HepG2 (cell line): Measurements from ENCODE around the gene LDB3. TPM values are rescaled to one million over a fixed set of nuclear protein-coding genes. Genes with fewer than 3 reads are reported as not detected.

ENCODE experiments used
- ATAC-seq: fragments of 200-7000 bp; cut with Tn5 transposase; 3 replicates; pipeline ENCODE4 v1.9.1; 2020; ENCODE audit warnings: mild to moderate bottlenecking, moderate library complexity
- BruUV-seq: library from RNA; stranded (reverse); fragments of 400-500 nt; replicated peaks from 2 replicates; lab custom pipeline; 2021; lab: Mats Ljungman, UMichigan
- CTCF ChIA-PET: fragments of 300-600 bp; formaldehyde crosslinking; extraction: SDS; loops from one replicate; lab custom pipeline; 2021; ENCODE audit warnings: low total read pairs, inconsistent platforms, low intra/inter-chr PET ratio; lab: Yijun Ruan, JAX
- POLR2A ChIA-PET: fragments of 350-600 bp; sonication (Branson Sonifier 250); formaldehyde crosslinking; loops from one replicate; lab custom pipeline; 2020; ENCODE audit warnings: antibody characterized with exemption, inconsistent platforms; lab: Yijun Ruan, JAX
- DNase-seq: peaks from one replicate; pipeline ENCODE4 v3.0.0-alpha.2; 2015; ENCODE audit warnings: low spot score
- FAIRE-seq: peaks from 3 replicates; lab custom pipeline; 2011; peaks lifted over from hg19 to GRCh38; lab: Jason Lieb, UNC
- H2AFZ ChIP-seq: one replicate; pipeline ENCODE4 v1.6.1; 2011; ENCODE audit warnings: low read length, inconsistent platforms
- H3K27ac ChIP-seq: fragments of 300-600 bp; 3 replicates; pipeline ENCODE4 v1.8.0; 2011; ENCODE audit warnings: mixed run types, mild to moderate bottlenecking, mixed read lengths, low read length, inconsistent platforms; ENCODE audit not compliant: insufficient read depth; ENCODE audit errors: extremely low read length
- H3K27me3 ChIP-seq, 2 experiments: fragments of 200-600 bp in 1 of 2; 2 replicates in 1 of 2; 3 replicates in 1 of 2; pipeline versions ENCODE4 v1.6.0 to v1.8.0; 2011; ENCODE audit warnings: low read length in 2 of 2, mild to moderate bottlenecking in 2 of 2, moderate library complexity in 2 of 2, inconsistent platforms in 1 of 2; ENCODE audit not compliant: insufficient read depth in 2 of 2, control insufficient read depth in 1 of 2
- H3K36me3 ChIP-seq, 2 experiments: fragments of 200-600 bp in 1 of 2; replicated peaks in 1 of 2; 2 replicates in 1 of 2; 3 replicates in 1 of 2; pipeline versions ENCODE4 v1.5.1 to v1.8.0; 2011; ENCODE audit warnings: low read length in 2 of 2, inconsistent platforms in 1 of 2; ENCODE audit not compliant: insufficient read depth in 2 of 2, control insufficient read depth in 1 of 2
- H3K4me1 ChIP-seq: 2 replicates; pipeline ENCODE4 v1.5.1; 2012; ENCODE audit warnings: low read length, inconsistent platforms; ENCODE audit not compliant: insufficient read depth
- H3K4me2 ChIP-seq: 2 replicates; pipeline ENCODE4 v1.6.0; 2011; ENCODE audit warnings: low read depth, low read length, inconsistent platforms
- H3K4me3 ChIP-seq, 3 experiments: fragments of 200-600 bp in 1 of 3; sonication (generic), shearing (Covaris generic) in 1 of 3; replicated peaks in 1 of 3; 2 replicates each; pipeline ENCODE4 v1.5.1; 2011 to 2016; ENCODE audit warnings: low read length in 3 of 3, inconsistent platforms in 2 of 3, low read depth in 2 of 3, mild to moderate bottlenecking in 2 of 3, control low read depth in 1 of 3, mixed read lengths in 1 of 3; ENCODE audit not compliant: insufficient read depth in 1 of 3
- H3K79me2 ChIP-seq: one replicate; pipeline ENCODE4 v1.6.1; 2011; ENCODE audit warnings: low read length, inconsistent platforms; ENCODE audit not compliant: insufficient read depth
- H3K9ac ChIP-seq: 2 replicates; pipeline ENCODE4 v1.6.0; 2011; ENCODE audit warnings: mild to moderate bottlenecking, low read depth, low read length, inconsistent platforms; ENCODE audit not compliant: insufficient read depth
- H3K9me3 ChIP-seq: 2 replicates; pipeline ENCODE4 v1.5.1; 2012; ENCODE audit warnings: mild to moderate bottlenecking, low read length
- H4K20me1 ChIP-seq: 2 replicates; pipeline ENCODE4 v1.6.0; 2011; ENCODE audit warnings: inconsistent platforms, mild to moderate bottlenecking, low read length, moderate library complexity; ENCODE audit not compliant: insufficient read depth
- CHD4 ChIP-seq: fragments of 200-600 bp; sonication (generic); IDR thresholded peaks from 2 replicates; pipeline ENCODE4 v1.7.0; 2017; ENCODE audit warnings: mild to moderate bottlenecking, low read length, borderline replicate concordance
- ESRRA ChIP-seq: sonication (generic); formaldehyde crosslinking; IDR thresholded peaks from 2 replicates; pipeline ENCODE4 v1.5.1; 2020; ENCODE audit warnings: mild to moderate bottlenecking, low read depth, missing genetic modification reagents
- MTA1 ChIP-seq: sonication (generic); formaldehyde crosslinking; IDR thresholded peaks from 2 replicates; pipeline ENCODE4 v1.4.0; 2020; ENCODE audit warnings: missing genetic modification reagents, mild to moderate bottlenecking, borderline replicate concordance
- NONO ChIP-seq, 2 experiments: fragments of 450-650 bp in 1 of 2; sonication (generic) in 1 of 2; formaldehyde crosslinking in 1 of 2; IDR thresholded peaks in 1 of 2; conservative IDR thresholded peaks in 1 of 2; 2 replicates each; pipeline versions ENCODE4 v1.6.1 to v1.8.0; 2017 to 2022; ENCODE audit warnings: mild to moderate bottlenecking in 1 of 2, missing genetic modification reagents in 1 of 2, moderate library complexity in 1 of 2
- TBL1XR1 ChIP-seq: fragments of 150-350 bp; IDR thresholded peaks from 2 replicates; pipeline ENCODE4 v1.6.1; 2014; ENCODE audit warnings: borderline replicate concordance, low read length; ENCODE audit not compliant: partially characterized antibody
- ZIK1 ChIP-seq: sonication (generic); formaldehyde crosslinking; IDR thresholded peaks from 2 replicates; pipeline ENCODE4 v1.5.0; 2020; ENCODE audit warnings: mild to moderate bottlenecking, low read depth, missing genetic modification reagents, borderline replicate concordance
- ZNF644 ChIP-seq: IDR thresholded peaks from 2 replicates; pipeline ENCODE4 v1.6.1; 2016; ENCODE audit warnings: low read depth
- ZNF781 ChIP-seq: sonication (generic); formaldehyde crosslinking; IDR thresholded peaks from 2 replicates; pipeline ENCODE4 v1.5.1; 2020; ENCODE audit warnings: borderline replicate concordance, mild to moderate bottlenecking, missing genetic modification reagents; ENCODE audit errors: not compliant biosample characterization
- WGBS: methylation state at CpG from one replicate; pipeline ENCODE4 v1.1.6; 2017; ENCODE audit warnings: low lambda C conversion rate; 5-methylcytosine and 5-hydroxymethylcytosine counted together
- in situ Hi-C: cut with HindIII; loops from 2 replicates; pipeline ENCODE4 v1.10.0; 2017; ENCODE audit warnings: low pct_unique_long_range_greater_than_20kb; ENCODE audit not compliant: extremely low pct_ligation_motif_present
- intact Hi-C: fragments of 100-400 bp; cut with micrococcal nuclease; formaldehyde crosslinking; loops from one replicate; pipeline ENCODE4 v1.10.0; 2022; ENCODE audit not compliant: unreplicated experiment
- polyA plus RNA-seq, 8 experiments: library from polyadenylated mRNA; depleted of rRNA in 3 of 8; stranded (reverse) in 7 of 8; unstranded in 1 of 8; fragments of >200 nt; fragmentation: Illumina TruSeq in 4 of 8; extraction: Trizol in 4 of 8; gene quantifications; 2 replicates each; pipeline versions ENCODE4 v1.2.1 to v1.2.3, GENCODE V29; 2011 to 2016; ENCODE audit warnings: low read depth in 4 of 8, missing spikeins in 1 of 8, mixed read lengths in 1 of 8; ENCODE audit not compliant: insufficient read depth in 1 of 8
- total RNA-seq, 5 experiments: library from RNA; depleted of rRNA; stranded (reverse); fragments of >200 nt; fragmentation: Illumina TruSeq; extraction: Trizol; gene quantifications; 2 replicates each; pipeline ENCODE4 v1.2.3, GENCODE V29; 2016; ENCODE audit warnings: low read depth in 1 of 5
- TF ChIP-seq, protein P1 (sequence below): sonication (generic); formaldehyde crosslinking; conservative IDR thresholded peaks from 2 replicates; pipeline ENCODE4 v1.8.0; 2022; ENCODE audit warnings: low read depth, missing genetic modification reagents
- TF ChIP-seq, protein P2 (sequence below): sonication (generic); formaldehyde crosslinking; IDR thresholded peaks from 2 replicates; pipeline ENCODE4 v1.4.0; 2020; ENCODE audit warnings: missing genetic modification reagents, mild to moderate bottlenecking, borderline replicate concordance
- TF ChIP-seq, protein P3 (sequence below): sonication (generic); formaldehyde crosslinking; IDR thresholded peaks from 2 replicates; pipeline ENCODE4 v1.5.0; 2020; ENCODE audit warnings: mild to moderate bottlenecking, missing genetic modification reagents, borderline replicate concordance
- TF ChIP-seq, protein P4 (sequence below): sonication (generic); formaldehyde crosslinking; IDR thresholded peaks from 2 replicates; pipeline ENCODE4 v1.8.0; 2022; ENCODE audit warnings: missing genetic modification reagents, low read depth, mild to moderate bottlenecking, borderline replicate concordance

The LDB3 gene
- total and polyA plus RNA-seq, 2 of the 13 experiments (the other 11 are each of a cell fraction or from before 2014, with no cell fraction given) = not detected

DNA sequence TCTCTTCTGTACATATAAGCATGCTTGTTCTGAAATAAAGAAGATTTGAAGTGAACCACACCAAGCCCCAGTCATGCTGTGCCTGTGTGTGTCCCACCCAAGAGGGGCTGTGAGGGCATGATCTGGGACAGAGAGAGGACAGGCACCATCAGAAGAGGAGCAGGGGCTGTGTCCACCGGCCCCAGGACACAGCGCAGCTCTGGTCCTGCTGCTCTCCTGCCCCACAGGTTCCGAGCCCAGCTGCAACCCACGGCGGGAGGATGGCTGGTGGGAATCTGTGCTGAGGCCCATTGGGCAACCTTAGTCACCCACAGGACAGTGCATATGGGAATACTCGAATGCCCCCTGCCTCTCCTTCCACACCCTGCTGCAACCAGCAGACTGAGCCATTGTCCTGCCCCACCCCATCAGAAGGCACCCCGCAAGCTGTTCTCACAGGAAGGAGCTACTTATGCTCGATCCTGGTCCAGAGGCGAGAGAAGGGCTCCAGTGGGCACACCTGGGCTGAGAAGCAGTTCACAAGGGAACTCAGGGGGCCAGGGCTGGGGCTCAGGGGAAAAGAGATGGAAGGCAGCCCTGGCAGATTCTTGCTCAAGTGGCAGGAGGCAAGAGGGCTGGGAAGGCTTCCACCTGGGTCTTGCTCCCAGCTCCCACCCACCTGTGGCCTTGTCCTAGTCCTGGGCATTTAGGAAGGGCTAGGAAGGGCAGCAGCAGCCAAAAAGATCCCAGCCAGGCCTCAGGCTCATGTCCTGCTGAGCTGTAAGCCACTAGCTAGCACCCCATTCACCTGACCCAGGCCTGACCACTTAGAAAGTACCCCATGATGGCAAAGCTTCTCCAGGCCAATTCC is 31.9 kb downstream of the LDB3 start (continued):
- TF ChIP-seq, protein P1, sequence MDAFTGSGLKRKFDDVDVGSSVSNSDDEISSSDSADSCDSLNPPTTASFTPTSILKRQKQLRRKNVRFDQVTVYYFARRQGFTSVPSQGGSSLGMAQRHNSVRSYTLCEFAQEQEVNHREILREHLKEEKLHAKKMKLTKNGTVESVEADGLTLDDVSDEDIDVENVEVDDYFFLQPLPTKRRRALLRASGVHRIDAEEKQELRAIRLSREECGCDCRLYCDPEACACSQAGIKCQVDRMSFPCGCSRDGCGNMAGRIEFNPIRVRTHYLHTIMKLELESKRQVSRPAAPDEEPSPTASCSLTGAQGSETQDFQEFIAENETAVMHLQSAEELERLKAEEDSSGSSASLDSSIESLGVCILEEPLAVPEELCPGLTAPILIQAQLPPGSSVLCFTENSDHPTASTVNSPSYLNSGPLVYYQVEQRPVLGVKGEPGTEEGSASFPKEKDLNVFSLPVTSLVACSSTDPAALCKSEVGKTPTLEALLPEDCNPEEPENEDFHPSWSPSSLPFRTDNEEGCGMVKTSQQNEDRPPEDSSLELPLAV = no peak

DNA sequence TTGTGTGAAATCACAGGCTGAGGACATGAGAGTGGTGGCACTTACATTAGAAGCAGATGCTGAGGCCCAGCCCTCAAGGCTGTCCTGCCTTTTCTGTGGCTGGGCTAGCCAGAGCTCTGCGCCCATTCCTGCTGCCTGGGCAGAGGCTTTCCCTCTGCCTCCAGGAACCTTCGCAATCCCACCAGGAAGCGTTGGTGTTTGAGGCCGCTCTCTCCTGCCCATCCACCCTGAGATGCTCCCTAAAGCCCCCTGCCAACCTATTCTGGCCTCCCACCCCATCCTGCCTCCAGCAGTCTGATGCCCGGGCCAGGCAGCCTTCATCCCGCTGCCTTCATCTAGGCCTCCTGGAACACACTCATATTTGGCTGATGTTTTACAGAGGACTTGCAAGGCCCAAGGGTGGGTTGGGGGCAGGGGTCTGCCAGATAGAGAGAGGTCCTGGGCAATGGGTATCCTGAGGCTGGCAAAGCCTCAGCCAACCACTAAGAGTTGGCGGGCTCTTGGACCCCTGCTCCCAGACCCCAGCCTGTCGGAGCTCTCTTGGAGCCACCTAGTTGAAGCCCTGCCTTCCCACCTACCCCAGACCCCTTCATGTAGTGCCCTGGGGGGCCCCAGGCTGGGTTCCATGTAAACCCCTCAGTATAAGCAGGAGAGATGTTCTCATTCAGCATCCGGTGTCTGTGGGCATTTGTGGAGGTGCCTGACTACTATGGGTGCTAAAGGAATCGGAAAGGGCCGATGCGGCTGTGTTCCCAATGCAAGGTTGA is 32.7 kb downstream of the LDB3 start:
- no TSS peak for BruUV-seq
- DNase-seq = no peak
- no peak overlapping the region for H2AFZ ChIP-seq
- ChIA-PET POLR2A (no interaction called here), CTCF (no interaction called here)
- intact Hi-C loops (no loop called here), in situ Hi-C loops (no loop called here)
- no peak for FAIRE-seq
- no peak for ATAC-seq
- no peak overlapping the region for H3K9ac ChIP-seq
- peaks cover 4 to 24% of the 10 kb centered on the region in 2 experiments; a peak in 3 of 5 replicates for H3K27me3 ChIP-seq
- H3K79me2 ChIP-seq = no peaks in the 10 kb centered on the region
- no peak overlapping the region for H3K4me3 ChIP-seq
- no peaks in the 10 kb centered on the region for H3K9me3 ChIP-seq
- H3K27ac ChIP-seq = no peak overlapping the region
- no peaks in the 10 kb centered on the region for H3K36me3 ChIP-seq
- no peaks in the 10 kb centered on the region for H3K4me1 ChIP-seq
- H4K20me1 ChIP-seq = no peaks in the 10 kb centered on the region
- 63% methylated on average over 9 of the region's 12 CpGs for WGBS
- H3K4me2 ChIP-seq = no peak overlapping the region
- TF ChIP-seq CHD4 (no peak), MTA1 (CRISPR knock-in tag) (no peak), ZNF644 (CRISPR knock-in tag) (no peak), ZNF781 (CRISPR knock-in tag) (no peak), NONO (IDR thresholded peaks at IDR 0.05) (no peak), NONO (CRISPR knock-in tag; conservative IDR thresholded peaks at IDR 0.05) (no peak), TBL1XR1 (no peak), ZIK1 (CRISPR knock-in tag) (no peak), ESRRA (no peak)
- TF ChIP-seq, protein P2, sequence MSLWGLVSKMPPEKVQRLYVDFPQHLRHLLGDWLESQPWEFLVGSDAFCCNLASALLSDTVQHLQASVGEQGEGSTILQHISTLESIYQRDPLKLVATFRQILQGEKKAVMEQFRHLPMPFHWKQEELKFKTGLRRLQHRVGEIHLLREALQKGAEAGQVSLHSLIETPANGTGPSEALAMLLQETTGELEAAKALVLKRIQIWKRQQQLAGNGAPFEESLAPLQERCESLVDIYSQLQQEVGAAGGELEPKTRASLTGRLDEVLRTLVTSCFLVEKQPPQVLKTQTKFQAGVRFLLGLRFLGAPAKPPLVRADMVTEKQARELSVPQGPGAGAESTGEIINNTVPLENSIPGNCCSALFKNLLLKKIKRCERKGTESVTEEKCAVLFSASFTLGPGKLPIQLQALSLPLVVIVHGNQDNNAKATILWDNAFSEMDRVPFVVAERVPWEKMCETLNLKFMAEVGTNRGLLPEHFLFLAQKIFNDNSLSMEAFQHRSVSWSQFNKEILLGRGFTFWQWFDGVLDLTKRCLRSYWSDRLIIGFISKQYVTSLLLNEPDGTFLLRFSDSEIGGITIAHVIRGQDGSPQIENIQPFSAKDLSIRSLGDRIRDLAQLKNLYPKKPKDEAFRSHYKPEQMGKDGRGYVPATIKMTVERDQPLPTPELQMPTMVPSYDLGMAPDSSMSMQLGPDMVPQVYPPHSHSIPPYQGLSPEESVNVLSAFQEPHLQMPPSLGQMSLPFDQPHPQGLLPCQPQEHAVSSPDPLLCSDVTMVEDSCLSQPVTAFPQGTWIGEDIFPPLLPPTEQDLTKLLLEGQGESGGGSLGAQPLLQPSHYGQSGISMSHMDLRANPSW (CRISPR knock-in tag) = no peak
- TF ChIP-seq, protein P3, sequence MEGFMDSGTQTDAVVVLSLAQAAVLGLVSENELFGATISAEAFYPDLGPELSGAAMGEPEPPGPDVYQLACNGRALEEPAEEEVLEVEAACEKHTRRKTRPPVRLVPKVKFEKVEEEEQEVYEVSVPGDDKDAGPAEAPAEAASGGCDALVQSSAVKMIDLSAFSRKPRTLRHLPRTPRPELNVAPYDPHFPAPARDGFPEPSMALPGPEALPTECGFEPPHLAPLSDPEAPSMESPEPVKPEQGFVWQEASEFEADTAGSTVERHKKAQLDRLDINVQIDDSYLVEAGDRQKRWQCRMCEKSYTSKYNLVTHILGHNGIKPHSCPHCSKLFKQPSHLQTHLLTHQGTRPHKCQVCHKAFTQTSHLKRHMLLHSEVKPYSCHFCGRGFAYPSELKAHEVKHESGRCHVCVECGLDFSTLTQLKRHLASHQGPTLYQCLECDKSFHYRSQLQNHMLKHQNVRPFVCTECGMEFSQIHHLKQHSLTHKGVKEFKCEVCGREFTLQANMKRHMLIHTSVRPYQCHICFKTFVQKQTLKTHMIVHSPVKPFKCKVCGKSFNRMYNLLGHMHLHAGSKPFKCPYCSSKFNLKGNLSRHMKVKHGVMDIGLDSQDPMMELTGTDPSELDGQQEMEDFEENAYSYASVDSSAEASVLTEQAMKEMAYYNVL (CRISPR knock-in tag) = no peak
- TF ChIP-seq, protein P4, sequence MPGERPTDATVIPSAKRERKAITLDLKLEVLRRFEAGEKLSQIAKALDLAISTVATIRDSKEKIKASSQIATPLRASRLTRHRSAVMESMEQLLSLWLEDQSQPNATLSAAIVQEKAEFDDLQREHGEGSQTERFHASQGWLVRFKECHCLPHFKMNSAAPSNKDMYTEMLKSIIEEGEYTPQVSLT (CRISPR knock-in tag) = no peak
